ENCODE results near the gene ZNF8.

Gene ZNF8

GRCh38 chr19:58277748-58278540, 811 bp upstream of the ZNF8 start:
- TF ChIP-seq CTCF (conservative IDR thresholded peaks at IDR 0.05) = no peak
- peak overlapping the region; percentile 89 for H3K27ac ChIP-seq

- peak overlapping the region; percentile 89 for H3K27ac ChIP-seq
- TF ChIP-seq CTCF (conservative IDR thresholded peaks at IDR 0.05) = no peak
Measured at GRCh38 chr19:58279042-58279924, 528 bp downstream of the ZNF8 start.

- TF ChIP-seq CTCF (conservative IDR thresholded peaks at IDR 0.05) = no peak
- peak overlapping the region; percentile 89 for H3K27ac ChIP-seq
Measured at GRCh38 chr19:58279925-58280316, 1.2 kb downstream of the ZNF8 start.

GRCh38 chr19:58284199-58284598, 5.4 kb downstream of the ZNF8 start:
- no peak overlapping the region for H3K27ac ChIP-seq
- TF ChIP-seq CTCF (conservative IDR thresholded peaks at IDR 0.05) = no peak

GRCh38 chr19:58291943-58292342, 13.2 kb downstream of the ZNF8 start:
- no peak for TF ChIP-seq CTCF (conservative IDR thresholded peaks at IDR 0.05)
- no peak overlapping the region for H3K27ac ChIP-seq

- TF ChIP-seq CTCF (conservative IDR thresholded peaks at IDR 0.05) = no peak
- H3K27ac ChIP-seq = no peak overlapping the region
Measured at GRCh38 chr19:58294743-58295374, 16.1 kb downstream of the ZNF8 start.

GRCh38 chr19:58296104-58296503, 17.3 kb downstream of the ZNF8 start:
- H3K27ac ChIP-seq = no peak overlapping the region
- TF ChIP-seq CTCF (conservative IDR thresholded peaks at IDR 0.05) = no peak
